Measurements from ENCODE around the gene SYNM.

Gene SYNM

DNA sequence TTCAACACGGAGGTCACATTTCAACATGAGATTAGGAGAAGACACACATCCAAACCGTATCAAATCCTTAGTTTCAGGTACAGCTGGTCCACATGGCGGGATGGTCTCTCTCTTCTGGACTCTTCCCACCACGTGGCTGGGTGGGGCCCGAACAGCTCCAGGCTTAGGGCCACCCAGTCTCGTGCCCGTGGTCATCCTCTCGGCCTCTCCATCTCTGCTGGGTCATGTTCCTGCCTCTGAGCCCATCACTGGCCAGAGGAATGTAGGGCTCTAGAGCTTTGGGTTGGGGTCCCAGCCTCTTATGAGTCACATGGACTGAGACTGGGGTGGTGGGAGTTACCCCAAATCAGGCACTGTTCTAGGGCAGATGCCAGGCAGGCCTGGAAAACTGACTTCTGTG lies 12.2 kb downstream of the SYNM start:
- Histone ChIP-seq H3K4me3 (ENCODE audit: insufficient read length, low read depth) (no peak overlapping the region), H3K4me1 (ENCODE audit: insufficient read depth, insufficient read length) (peaks cover 4% of the 10 kb centered on the region), H3K27me3 (ENCODE audit: insufficient read depth, insufficient read length) (no peaks in the 10 kb centered on the region), H3K9ac (ENCODE audit: insufficient read length, low read depth) (no peak overlapping the region), H3K9me3 (ENCODE audit: insufficient read depth, low read length) (no peaks in the 10 kb centered on the region), H3K36me3 (ENCODE audit: insufficient read depth, insufficient read length, low read length) (peaks cover 62% of the 10 kb centered on the region)
- no peak for DNase-seq (ENCODE audit: low read depth, low spot score)
- TF ChIP-seq YY1 (IDR thresholded peaks at IDR 0.05; ENCODE audit: insufficient read depth, insufficient read length): no peak
- TF ChIP-seq SUZ12 (IDR thresholded peaks at IDR 0.05; ENCODE audit: extremely low read depth, insufficient read depth, insufficient read length): no peak
- TF ChIP-seq ZNF274 (IDR thresholded peaks at IDR 0.05; ENCODE audit: low read depth, low read length): no peak

DNA sequence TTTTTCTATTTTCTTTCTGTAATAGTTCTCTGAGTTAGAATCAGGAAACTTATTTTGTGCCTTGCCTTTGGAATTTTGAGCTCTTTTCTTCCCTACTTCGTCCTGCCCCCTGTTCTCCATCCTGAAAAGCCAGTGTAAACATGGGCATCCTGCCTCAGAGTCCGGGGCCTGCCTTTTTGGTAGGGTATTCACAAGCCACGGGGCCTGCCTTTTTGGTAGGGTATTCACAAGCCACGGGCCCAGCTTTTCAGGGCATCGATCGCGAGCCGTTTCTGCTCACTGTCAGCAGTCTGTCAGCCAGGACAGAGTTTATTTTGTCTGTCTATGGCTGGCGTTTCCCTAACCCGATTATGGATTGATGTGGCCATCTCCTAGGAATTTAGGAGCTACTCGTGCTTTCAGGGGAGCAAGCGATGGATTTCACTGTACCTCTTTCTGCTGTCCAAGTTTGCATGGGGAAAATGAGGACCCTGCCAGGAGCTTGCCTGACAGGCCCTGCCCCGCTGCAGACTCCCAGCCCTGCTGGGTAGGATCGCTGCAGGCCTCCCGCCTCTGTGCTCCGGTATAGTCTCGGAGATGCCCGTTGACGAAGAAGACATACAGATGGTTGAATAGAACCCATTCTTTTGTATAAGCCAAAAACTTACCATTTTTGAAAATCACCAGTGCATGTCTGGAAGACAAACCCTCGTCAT lies 12.8 kb downstream of the SYNM start:
- DNase-seq (ENCODE audit: low read depth, low spot score): no peak
- peaks cover 62% of the 10 kb centered on the region for H3K36me3 ChIP-seq (ENCODE audit: insufficient read depth, insufficient read length, low read length)
- H3K27me3 ChIP-seq (ENCODE audit: insufficient read depth, insufficient read length): no peaks in the 10 kb centered on the region
- no peak overlapping the region for H3K9ac ChIP-seq (ENCODE audit: insufficient read length, low read depth)
- no peak for TF ChIP-seq SUZ12 (IDR thresholded peaks at IDR 0.05; ENCODE audit: extremely low read depth, insufficient read depth, insufficient read length)
- no peak for TF ChIP-seq YY1 (IDR thresholded peaks at IDR 0.05; ENCODE audit: insufficient read depth, insufficient read length)
- TF ChIP-seq ZNF274 (IDR thresholded peaks at IDR 0.05; ENCODE audit: low read depth, low read length): no peak
- H3K4me3 ChIP-seq (ENCODE audit: insufficient read length, low read depth): no peak overlapping the region
- no peaks in the 10 kb centered on the region for H3K9me3 ChIP-seq (ENCODE audit: insufficient read depth, low read length)
- peaks cover 4% of the 10 kb centered on the region for H3K4me1 ChIP-seq (ENCODE audit: insufficient read depth, insufficient read length)

DNA sequence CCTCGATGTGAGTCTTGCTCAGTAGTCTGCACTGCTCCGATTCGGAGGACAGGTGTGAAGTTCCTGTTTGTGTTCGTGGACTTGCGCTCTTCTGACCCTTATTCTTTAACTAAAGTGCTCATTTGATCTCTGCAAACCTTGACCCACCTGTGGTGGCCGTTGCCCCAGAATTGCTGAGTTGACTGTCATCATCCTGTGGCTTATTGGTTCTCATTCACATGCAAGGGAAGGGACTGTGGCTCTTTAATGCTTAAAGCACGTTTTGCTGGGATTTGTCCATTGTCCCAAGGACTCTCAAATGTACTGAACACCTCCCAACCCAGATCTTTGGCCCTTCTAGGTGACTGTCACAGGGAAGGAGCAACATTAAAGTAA lies 13.4 kb downstream of the SYNM start:
- no peak for DNase-seq (ENCODE audit: low read depth, low spot score)
- Histone ChIP-seq H3K9ac (ENCODE audit: insufficient read length, low read depth) (no peak overlapping the region), H3K9me3 (ENCODE audit: insufficient read depth, low read length) (no peaks in the 10 kb centered on the region), H3K4me1 (ENCODE audit: insufficient read depth, insufficient read length) (peaks cover 5% of the 10 kb centered on the region), H3K4me3 (ENCODE audit: insufficient read length, low read depth) (no peak overlapping the region), H3K27me3 (ENCODE audit: insufficient read depth, insufficient read length) (no peaks in the 10 kb centered on the region), H3K36me3 (ENCODE audit: insufficient read depth, insufficient read length, low read length) (peaks cover 61% of the 10 kb centered on the region)
- TF ChIP-seq SUZ12 (IDR thresholded peaks at IDR 0.05; ENCODE audit: extremely low read depth, insufficient read depth, insufficient read length): no peak
- no peak for TF ChIP-seq YY1 (IDR thresholded peaks at IDR 0.05; ENCODE audit: insufficient read depth, insufficient read length)
- TF ChIP-seq ZNF274 (IDR thresholded peaks at IDR 0.05; ENCODE audit: low read depth, low read length): no peak

GRCh38 chr15:99118801-99119546 lies 14.1 kb downstream of the SYNM start:
- H3K36me3 ChIP-seq (ENCODE audit: insufficient read depth, insufficient read length, low read length): peaks cover 54% of the 10 kb centered on the region
- H3K27me3 ChIP-seq (ENCODE audit: insufficient read depth, insufficient read length): no peaks in the 10 kb centered on the region
- TF ChIP-seq SUZ12 (IDR thresholded peaks at IDR 0.05; ENCODE audit: extremely low read depth, insufficient read depth, insufficient read length) (no peak), YY1 (IDR thresholded peaks at IDR 0.05; ENCODE audit: insufficient read depth, insufficient read length) (no peak), ZNF274 (IDR thresholded peaks at IDR 0.05; ENCODE audit: low read depth, low read length) (no peak)
- H3K9ac ChIP-seq (ENCODE audit: insufficient read length, low read depth): no peak overlapping the region
- peaks cover 8% of the 10 kb centered on the region for H3K4me1 ChIP-seq (ENCODE audit: insufficient read depth, insufficient read length)
- DNase-seq (ENCODE audit: low read depth, low spot score): no peak
- H3K4me3 ChIP-seq (ENCODE audit: insufficient read length, low read depth): no peak overlapping the region
- H3K9me3 ChIP-seq (ENCODE audit: insufficient read depth, low read length): no peaks in the 10 kb centered on the region

DNA sequence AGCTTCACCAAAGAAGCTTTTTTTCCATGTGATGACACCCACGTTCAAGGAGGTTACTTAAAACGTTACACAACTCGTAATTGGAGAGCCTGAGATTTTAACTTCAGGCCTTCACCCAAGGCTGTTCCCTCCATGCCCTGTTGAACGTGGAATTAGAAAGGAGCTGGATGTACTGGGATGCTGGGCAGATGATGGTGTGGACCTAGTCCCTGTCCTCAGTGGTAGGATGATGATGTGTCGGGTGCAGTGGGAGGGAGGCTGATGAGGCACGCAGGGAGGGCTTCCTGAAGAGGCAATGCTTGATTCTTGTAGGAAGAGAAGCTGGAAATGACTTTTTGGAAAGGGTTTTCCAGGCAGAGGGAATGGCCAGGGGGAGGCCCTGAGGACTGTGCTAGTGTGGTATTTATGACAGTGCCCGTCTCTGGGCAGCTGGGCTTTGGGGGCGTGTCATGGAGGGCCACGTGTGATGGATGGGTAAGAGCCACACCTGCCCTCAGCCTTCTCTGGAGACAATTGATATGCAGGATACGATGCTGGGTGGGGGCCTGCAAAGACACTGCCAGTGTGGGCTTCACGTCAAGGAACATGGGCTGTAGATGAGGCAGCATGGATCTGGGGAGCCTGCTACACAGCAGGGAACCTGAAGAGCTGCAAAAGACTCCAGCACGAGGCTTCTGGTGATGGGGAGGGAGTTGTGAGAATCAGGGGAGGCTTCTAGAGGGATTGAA lies 15.3 kb downstream of the SYNM start:
- DNase-seq (ENCODE audit: low read depth, low spot score): no peak

GRCh38 chr15:99121207-99121606 lies 16.3 kb downstream of the SYNM start:
- H3K36me3 ChIP-seq (ENCODE audit: insufficient read depth, insufficient read length, low read length): peaks cover 44% of the 10 kb centered on the region
- no peak for DNase-seq (ENCODE audit: low read depth, low spot score)
- TF ChIP-seq ZNF274 (IDR thresholded peaks at IDR 0.05; ENCODE audit: low read depth, low read length) (no peak), SUZ12 (IDR thresholded peaks at IDR 0.05; ENCODE audit: extremely low read depth, insufficient read depth, insufficient read length) (no peak), YY1 (IDR thresholded peaks at IDR 0.05; ENCODE audit: insufficient read depth, insufficient read length) (no peak)
- no peaks in the 10 kb centered on the region for H3K9me3 ChIP-seq (ENCODE audit: insufficient read depth, low read length)
- H3K4me3 ChIP-seq (ENCODE audit: insufficient read length, low read depth): no peak overlapping the region
- H3K27me3 ChIP-seq (ENCODE audit: insufficient read depth, insufficient read length): no peaks in the 10 kb centered on the region
- H3K4me1 ChIP-seq (ENCODE audit: insufficient read depth, insufficient read length): peaks cover 17% of the 10 kb centered on the region
- H3K9ac ChIP-seq (ENCODE audit: insufficient read length, low read depth): no peak overlapping the region

More for the DNA sequence above, 15.3 kb downstream of the SYNM start:
- Histone ChIP-seq H3K4me3 (ENCODE audit: insufficient read length, low read depth) (no peak overlapping the region), H3K4me1 (ENCODE audit: insufficient read depth, insufficient read length) (peaks cover 12% of the 10 kb centered on the region), H3K27me3 (ENCODE audit: insufficient read depth, insufficient read length) (no peaks in the 10 kb centered on the region), H3K9ac (ENCODE audit: insufficient read length, low read depth) (no peak overlapping the region), H3K36me3 (ENCODE audit: insufficient read depth, insufficient read length, low read length) (peaks cover 45% of the 10 kb centered on the region), H3K9me3 (ENCODE audit: insufficient read depth, low read length) (no peaks in the 10 kb centered on the region)
- TF ChIP-seq YY1 (IDR thresholded peaks at IDR 0.05; ENCODE audit: insufficient read depth, insufficient read length) (no peak), SUZ12 (IDR thresholded peaks at IDR 0.05; ENCODE audit: extremely low read depth, insufficient read depth, insufficient read length) (no peak), ZNF274 (IDR thresholded peaks at IDR 0.05; ENCODE audit: low read depth, low read length) (no peak)

Data from NT2/D1 (cell line).